Measurements from ENCODE around the gene ID3. TPM values are rescaled to one million over a fixed set of nuclear protein-coding genes. Genes with fewer than 3 reads are reported as not detected.

The ID3 gene
- polyA plus RNA-seq, 3 donors: 277 to 365 (median 359) TPM

DNA sequence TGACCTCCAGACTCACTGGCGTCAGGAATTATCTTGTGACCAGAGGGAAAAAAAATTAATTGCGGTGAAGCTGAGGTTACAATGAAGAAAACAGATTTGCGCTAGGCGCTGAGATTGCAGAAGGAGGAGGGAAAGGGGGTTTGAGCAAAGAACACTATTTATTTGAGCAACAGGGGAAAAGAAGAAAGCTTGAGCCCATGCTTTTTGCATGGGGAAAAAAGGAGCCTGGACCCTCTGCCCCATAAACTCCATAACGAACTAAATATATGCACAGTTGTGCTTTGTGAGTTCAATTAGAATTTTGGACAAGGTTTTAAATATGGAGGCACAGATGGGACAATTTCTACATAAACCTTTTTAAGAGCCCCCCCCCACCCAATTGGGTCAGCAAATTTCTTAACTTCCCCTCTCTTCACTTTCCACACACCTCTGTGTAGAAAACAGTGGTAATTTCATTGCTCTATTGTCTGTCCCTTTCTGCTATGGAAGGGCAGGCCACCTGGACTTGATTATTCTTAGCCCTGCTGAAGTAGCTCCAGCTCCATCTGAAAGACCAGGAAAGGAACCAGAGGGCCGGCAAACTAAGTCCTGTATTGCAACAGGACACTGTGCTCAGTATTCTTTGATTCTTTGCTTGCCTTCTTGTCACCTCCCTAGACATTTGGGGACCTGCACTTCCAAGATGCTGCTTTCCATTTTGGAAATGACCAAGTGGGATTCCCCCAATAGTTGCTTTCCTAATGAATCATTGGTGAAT, 862 bp upstream of the ID3 start:
- DNase-seq (ENCODE audit: extremely low read depth in 1 of 11, low read depth in 9 of 11, low spot score in 4 of 11): no peak

DNA sequence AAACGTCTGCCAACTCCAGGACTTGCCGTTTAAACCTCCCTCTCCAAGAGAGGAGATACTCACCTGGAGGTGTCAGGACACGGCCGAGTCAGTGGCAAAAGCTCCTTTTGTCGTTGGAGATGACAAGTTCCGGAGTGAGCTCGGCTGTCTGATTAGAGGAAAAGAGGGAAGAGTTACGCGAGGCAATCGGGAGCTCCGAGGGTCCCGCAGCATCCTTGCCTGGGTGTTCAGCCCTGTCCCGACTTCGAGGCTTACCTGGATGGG, 497 bp downstream of the ID3 start:
- DNase-seq (ENCODE audit: extremely low read depth in 1 of 11, low read depth in 9 of 11, low spot score in 4 of 11): no peak

DNA sequence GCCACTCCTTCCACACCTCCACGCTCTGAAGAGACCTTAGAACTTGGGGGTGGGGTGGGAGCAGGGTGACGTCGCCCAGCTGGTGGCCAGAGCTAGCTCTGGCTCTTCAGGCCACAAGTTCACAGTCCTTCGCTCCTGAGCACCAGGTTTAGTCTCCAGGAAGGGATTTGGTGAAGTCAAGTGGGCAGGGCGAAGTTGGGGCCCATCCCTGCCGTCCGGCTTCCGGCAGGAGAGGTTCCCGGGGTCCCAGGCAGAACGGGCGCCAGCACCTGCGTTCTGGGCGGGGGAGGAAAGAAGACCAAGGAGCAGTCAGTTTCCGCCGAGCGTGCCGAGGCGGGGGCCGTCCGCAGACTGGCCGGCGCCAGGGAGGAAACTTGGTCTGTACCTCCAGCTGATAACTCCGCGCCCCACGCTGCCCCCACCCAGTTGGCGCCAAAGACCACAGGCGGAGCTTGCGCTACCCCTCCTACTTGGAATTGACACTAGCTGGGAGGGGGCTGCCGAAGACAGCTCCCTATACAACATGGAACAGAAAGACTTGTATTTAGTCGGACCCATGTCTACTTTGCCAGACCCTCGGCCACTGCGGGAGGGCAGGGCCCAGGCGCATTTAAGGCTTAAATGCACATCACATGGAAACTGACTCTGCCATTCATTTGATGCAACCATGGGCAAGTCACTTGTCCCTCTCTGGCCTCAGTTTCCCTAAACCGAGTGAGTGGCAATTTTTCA, 995 bp downstream of the ID3 start:
- DNase-seq (ENCODE audit: extremely low read depth in 1 of 11, low read depth in 9 of 11, low spot score in 4 of 11): peak in 2 of 11 donors; percentile 60 to 67

DNA sequence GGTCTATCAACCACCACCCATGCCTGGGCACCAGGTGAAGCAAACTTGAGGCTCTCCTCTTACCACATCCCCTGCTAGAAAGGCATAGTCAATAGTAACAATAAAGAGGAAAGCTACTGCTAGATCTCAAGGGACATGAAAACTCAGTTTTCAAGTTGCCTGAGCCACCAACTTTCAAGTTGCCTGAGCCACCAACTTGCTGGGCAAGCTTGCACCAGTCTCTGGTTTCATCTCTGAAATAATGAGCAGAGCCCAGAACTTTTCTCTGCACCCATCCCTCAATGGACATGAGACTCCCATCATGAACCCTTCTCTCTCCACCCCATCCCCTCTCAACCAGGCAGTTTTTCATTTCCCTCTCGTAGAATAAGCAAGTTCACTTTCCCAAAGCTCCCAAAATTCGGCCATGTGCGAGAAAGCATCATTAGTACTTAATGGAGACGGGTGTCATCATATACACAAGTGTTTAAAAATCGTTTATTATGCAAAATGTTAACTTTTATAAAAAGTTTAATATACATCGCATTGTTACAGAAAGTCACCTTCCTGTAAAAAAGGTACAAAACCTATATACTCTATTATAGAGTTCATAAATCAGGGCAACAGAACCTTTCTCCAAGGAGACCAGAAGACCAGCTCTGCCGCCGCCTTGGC, 1.7 kb downstream of the ID3 start:
- no peak for DNase-seq (ENCODE audit: extremely low read depth in 1 of 11, low read depth in 9 of 11, low spot score in 4 of 11)

GRCh38 chr1:23556635-23557470, 2.4 kb downstream of the ID3 start:
- no peak for DNase-seq (ENCODE audit: extremely low read depth in 1 of 11, low read depth in 9 of 11, low spot score in 4 of 11)

- DNase-seq (ENCODE audit: extremely low read depth in 1 of 11, low read depth in 9 of 11, low spot score in 4 of 11): no peak
Measured at GRCh38 chr1:23555986-23556634, 3.2 kb downstream of the ID3 start.

GRCh38 chr1:23555270-23555985, 3.9 kb downstream of the ID3 start:
- no peak for DNase-seq (ENCODE audit: extremely low read depth in 1 of 11, low read depth in 9 of 11, low spot score in 4 of 11)

GRCh38 chr1:23554481-23555269, 4.6 kb downstream of the ID3 start:
- DNase-seq (ENCODE audit: extremely low read depth in 1 of 11, low read depth in 9 of 11, low spot score in 4 of 11): peak in 9 of 11 donors; percentile 81 to 92 (median 86)

DNA sequence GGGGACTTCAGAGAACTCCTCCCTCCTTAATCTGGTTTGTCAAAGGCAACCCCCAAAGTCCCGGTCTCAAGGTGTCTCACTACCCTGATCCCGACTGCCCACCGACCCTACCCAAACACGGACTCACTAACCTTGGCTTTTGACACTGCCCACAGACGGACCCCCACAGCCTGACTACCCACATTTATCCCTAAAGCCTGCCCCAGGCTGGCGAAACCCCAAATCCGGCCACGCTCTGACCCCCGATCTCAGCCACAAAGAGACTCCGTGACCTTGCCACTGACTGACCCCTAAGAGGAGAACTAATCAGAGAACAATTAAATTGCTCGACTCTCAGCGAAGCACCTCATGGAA, 5.2 kb downstream of the ID3 start:
- no peak for DNase-seq (ENCODE audit: extremely low read depth in 1 of 11, low read depth in 9 of 11, low spot score in 4 of 11)

DNA sequence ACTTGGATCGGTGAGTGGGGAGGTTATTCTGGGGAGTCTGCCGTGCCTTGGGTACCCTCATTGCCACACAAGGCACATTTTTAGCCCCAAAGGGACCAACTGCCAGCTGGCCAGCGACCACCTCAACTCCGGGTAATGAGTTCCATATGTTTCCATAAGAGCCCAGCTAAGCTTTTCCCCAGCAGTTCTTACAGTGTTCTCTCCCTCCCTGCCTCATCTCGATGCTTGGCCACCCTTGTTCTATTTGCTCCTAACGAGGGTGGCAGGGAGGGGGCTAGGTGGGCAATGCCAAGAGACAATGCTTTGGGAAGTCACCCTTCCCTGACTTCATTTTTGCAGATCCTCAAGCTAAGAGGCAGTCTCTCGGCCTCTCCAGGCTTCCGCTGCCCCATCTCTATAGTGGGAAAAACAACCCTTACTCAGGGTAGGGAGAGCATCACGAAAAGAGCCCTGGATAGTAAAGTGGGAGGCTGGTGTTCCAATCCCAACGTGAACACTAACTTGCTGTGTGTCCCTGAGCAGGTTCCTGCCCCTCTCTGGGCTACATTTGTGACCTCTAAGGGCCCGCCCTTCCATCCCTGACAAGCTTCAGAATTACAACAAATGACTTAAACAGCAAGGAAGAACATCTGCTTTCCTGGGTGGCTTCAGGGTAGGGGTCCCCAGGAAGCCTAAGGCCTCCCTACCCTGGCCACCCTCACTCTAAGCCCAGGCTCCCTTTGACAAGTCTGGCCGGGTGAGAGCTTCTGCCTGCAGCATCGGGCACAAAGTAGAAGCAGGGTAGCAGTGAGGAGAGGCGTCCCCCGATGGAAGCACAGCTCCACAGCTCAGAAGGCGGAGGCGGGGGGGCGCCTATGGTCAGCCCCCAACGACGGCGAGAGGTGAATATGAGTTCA, 5.8 kb downstream of the ID3 start:
- no peak for DNase-seq (ENCODE audit: extremely low read depth in 1 of 11, low read depth in 9 of 11, low spot score in 4 of 11)

GRCh38 chr1:23551849-23552248, 7.5 kb downstream of the ID3 start:
- no peak for DNase-seq (ENCODE audit: extremely low read depth in 1 of 11, low read depth in 9 of 11, low spot score in 4 of 11)

- DNase-seq (ENCODE audit: extremely low read depth in 1 of 11, low read depth in 9 of 11, low spot score in 4 of 11): peak in 1 of 11 donors; percentile 65
Measured at GRCh38 chr1:23548704-23549143, 10.6 kb downstream of the ID3 start.

GRCh38 chr1:23546897-23547584, 12.3 kb downstream of the ID3 start:
- no peak for DNase-seq (ENCODE audit: extremely low read depth in 1 of 11, low read depth in 9 of 11, low spot score in 4 of 11)

GRCh38 chr1:23545851-23546250, 13.4 kb downstream of the ID3 start:
- DNase-seq (ENCODE audit: extremely low read depth in 1 of 11, low read depth in 9 of 11, low spot score in 4 of 11): no peak

DNA sequence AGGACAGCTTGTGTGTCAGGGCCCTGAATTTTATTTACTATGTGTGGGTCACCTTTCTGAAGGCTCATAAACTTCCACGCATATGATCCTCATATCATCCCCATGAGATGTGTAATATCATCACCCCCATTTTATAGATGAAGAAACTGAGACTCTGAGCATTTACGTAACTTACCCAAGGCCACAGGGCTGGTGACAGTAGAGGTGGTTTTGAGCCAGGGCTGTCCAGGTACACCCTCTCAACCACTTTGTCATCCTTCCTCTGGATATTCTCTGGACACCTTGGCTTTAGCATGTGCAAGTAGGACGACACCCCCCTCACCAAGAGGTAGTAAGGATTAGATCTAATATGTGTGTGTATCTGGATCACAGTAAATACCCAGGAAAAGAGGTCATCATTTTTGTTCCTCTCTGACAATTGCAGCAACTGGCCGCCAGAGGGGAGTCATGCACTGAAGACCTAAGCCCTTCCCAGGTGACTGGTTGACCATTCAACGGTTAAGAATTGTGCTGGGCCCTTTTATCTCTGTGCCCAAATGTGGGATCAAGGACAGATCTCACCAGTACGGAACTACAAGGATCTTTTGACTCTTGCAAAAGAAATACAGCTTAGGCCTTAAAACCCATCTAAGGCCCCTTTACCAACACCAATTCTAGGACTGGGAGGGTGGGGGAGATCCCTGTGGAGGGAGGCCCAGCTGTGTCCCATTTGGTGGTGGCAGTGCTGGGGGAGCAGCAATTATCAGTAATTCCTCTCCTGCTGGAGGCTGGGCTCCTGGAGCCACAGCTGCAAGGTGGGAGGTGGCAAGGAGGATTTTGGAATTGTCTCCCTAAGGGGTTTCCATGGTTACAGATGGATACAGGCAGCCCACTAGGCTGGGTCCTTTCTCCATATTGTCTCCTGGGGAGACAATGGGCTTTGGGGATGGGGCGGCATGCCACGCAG, 14.6 kb downstream of the ID3 start:
- peak in 1 of 11 donors; percentile 68 for DNase-seq (ENCODE audit: extremely low read depth in 1 of 11, low read depth in 9 of 11, low spot score in 4 of 11)
